Measurements from ENCODE around the gene FBXO34. TPM values are rescaled to one million over a fixed set of nuclear protein-coding genes. Genes with fewer than 3 reads are reported as not detected.
"Not testable (repeated sequence)": the region's sequence is repeated elsewhere in the genome, so short reads cannot be mapped to it uniquely, and the experiment has no call there.

Gene FBXO34
- total RNA-seq, 1 donor: 28.9 TPM

- DNase-seq (ENCODE audit: low read depth): no peak
- TF ChIP-seq, protein P1, sequence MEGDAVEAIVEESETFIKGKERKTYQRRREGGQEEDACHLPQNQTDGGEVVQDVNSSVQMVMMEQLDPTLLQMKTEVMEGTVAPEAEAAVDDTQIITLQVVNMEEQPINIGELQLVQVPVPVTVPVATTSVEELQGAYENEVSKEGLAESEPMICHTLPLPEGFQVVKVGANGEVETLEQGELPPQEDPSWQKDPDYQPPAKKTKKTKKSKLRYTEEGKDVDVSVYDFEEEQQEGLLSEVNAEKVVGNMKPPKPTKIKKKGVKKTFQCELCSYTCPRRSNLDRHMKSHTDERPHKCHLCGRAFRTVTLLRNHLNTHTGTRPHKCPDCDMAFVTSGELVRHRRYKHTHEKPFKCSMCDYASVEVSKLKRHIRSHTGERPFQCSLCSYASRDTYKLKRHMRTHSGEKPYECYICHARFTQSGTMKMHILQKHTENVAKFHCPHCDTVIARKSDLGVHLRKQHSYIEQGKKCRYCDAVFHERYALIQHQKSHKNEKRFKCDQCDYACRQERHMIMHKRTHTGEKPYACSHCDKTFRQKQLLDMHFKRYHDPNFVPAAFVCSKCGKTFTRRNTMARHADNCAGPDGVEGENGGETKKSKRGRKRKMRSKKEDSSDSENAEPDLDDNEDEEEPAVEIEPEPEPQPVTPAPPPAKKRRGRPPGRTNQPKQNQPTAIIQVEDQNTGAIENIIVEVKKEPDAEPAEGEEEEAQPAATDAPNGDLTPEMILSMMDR (IDR thresholded peaks at IDR 0.05; ENCODE audit: insufficient read depth, low read depth, low read length): no peak
- H3K4me3 ChIP-seq (ENCODE audit: low read depth, low read length): no peak overlapping the region
Measured at GRCh38 chr14:55340482-55340881, 69.3 kb downstream of the FBXO34 start.

- no peak overlapping the region for H3K4me3 ChIP-seq (ENCODE audit: low read depth, low read length)
- no peak for DNase-seq (ENCODE audit: low read depth)
- TF ChIP-seq, protein P1 (IDR thresholded peaks at IDR 0.05; ENCODE audit: insufficient read depth, low read depth, low read length): no peak
Measured at GRCh38 chr14:55341781-55342180, 70.6 kb downstream of the FBXO34 start.

GRCh38 chr14:55344582-55345163 is 73.5 kb downstream of the FBXO34 start:
- not testable (repeated sequence) for DNase-seq (ENCODE audit: low read depth); H3K4me3 ChIP-seq (ENCODE audit: low read depth, low read length)

DNA sequence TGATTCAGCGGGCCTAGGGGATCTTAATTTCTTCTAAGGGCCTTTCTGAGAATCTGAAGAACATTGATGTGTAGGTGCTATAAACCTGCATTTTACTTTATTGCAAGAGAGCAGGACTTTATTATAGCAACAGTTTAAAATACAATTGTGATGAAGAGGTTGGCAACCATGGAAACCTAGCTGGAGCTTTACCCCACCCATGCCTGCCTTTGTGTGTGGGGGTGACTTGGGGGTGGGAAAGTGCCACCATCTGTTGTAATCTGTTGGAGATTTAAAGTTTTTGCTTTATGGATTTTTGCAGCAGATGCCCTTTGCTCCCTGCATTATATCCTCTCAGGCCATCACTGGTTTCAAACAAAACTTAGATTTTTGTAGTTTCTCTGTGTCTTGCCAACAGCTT is 75.8 kb downstream of the FBXO34 start:
- no peak overlapping the region for H3K4me3 ChIP-seq (ENCODE audit: low read depth, low read length)
- TF ChIP-seq, protein P1 (IDR thresholded peaks at IDR 0.05; ENCODE audit: insufficient read depth, low read depth, low read length): no peak
- DNase-seq (ENCODE audit: low read depth): no peak

DNA sequence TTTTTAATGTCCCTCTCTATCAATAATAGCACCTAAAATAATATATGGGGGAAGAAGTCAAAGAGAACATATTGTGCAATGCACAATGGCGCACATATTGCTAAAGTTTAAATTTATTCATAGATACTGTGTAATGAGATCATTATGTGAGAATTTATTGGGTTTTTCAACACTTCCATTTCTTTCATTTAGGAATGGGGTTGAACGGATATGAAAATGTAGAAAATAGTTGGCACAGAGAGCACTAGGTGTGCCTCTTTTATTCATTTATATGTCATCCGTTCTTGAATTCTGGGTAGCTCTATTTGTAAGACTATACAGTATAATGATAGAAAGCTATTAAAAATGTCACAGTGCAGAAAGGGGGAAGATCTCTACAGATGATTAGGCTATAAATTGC is 76.5 kb downstream of the FBXO34 start:
- no peak overlapping the region for H3K4me3 ChIP-seq (ENCODE audit: low read depth, low read length)
- DNase-seq (ENCODE audit: low read depth): no peak
- TF ChIP-seq, protein P1 (IDR thresholded peaks at IDR 0.05; ENCODE audit: insufficient read depth, low read depth, low read length): no peak

- no peak for DNase-seq (ENCODE audit: low read depth)
- TF ChIP-seq, protein P1 (IDR thresholded peaks at IDR 0.05; ENCODE audit: insufficient read depth, low read depth, low read length): no peak
- H3K4me3 ChIP-seq (ENCODE audit: low read depth, low read length): no peak overlapping the region
Measured at GRCh38 chr14:55348766-55349453, 77.7 kb downstream of the FBXO34 start.

- TF ChIP-seq, protein P1 (IDR thresholded peaks at IDR 0.05; ENCODE audit: insufficient read depth, low read depth, low read length): no peak
- no peak for DNase-seq (ENCODE audit: low read depth)
- no peak overlapping the region for H3K4me3 ChIP-seq (ENCODE audit: low read depth, low read length)
Measured at GRCh38 chr14:55349565-55349964, 78.3 kb downstream of the FBXO34 start.

All from fibroblast of villous mesenchyme (primary cell).